ENCODE measurements around the gene ARL6IP5.

Gene ARL6IP5

GRCh38 chr3:69142797-69143454, 58.2 kb downstream of the ARL6IP5 start:
- no peak for DNase-seq (ENCODE audit: low spot score)
- no peak overlapping the region for H3K27ac ChIP-seq
- no peak for TF ChIP-seq CTCF (conservative IDR thresholded peaks at IDR 0.05; ENCODE audit: low read depth)
- ChIA-PET POLR2A (ENCODE audit: low non-redundant PET) (no interaction called here), CTCF (no interaction called here)

GRCh38 chr3:69143612-69144011, 58.9 kb downstream of the ARL6IP5 start:
- POLR2A ChIA-PET (ENCODE audit: low non-redundant PET) = no interaction called here
- no peak overlapping the region for H3K27ac ChIP-seq
- DNase-seq (ENCODE audit: low spot score) = peak; percentile 37
- CTCF ChIA-PET = interaction anchor here (1.8 kb wide), 1 partner anchor 22 kb away, joined by 5 read pairs; no protein-coding TSS in a partner anchor
- no peak for TF ChIP-seq CTCF (conservative IDR thresholded peaks at IDR 0.05; ENCODE audit: low read depth)

GRCh38 chr3:69144631-69145245, 60.0 kb downstream of the ARL6IP5 start:
- DNase-seq (ENCODE audit: low spot score) = no peak

GRCh38 chr3:69145688-69146087, 61.0 kb downstream of the ARL6IP5 start:
- ChIA-PET POLR2A (ENCODE audit: low non-redundant PET) (no interaction called here), CTCF (interaction anchor here (1.8 kb wide), 1 partner anchor 24 kb away, joined by 5 read pairs; no protein-coding TSS in a partner anchor)
- no peak overlapping the region for H3K27ac ChIP-seq
- DNase-seq (ENCODE audit: low spot score) = no peak
- TF ChIP-seq CTCF (conservative IDR thresholded peaks at IDR 0.05; ENCODE audit: low read depth) = no peak

More at GRCh38 chr3:69144631-69145245, 60.0 kb downstream of the ARL6IP5 start:
- TF ChIP-seq CTCF (conservative IDR thresholded peaks at IDR 0.05; ENCODE audit: low read depth) = no peak
- no peak overlapping the region for H3K27ac ChIP-seq
- CTCF ChIA-PET = interaction anchor here (1.8 kb wide), 1 partner anchor 23 kb away, joined by 5 read pairs; no protein-coding TSS in a partner anchor
- POLR2A ChIA-PET (ENCODE audit: low non-redundant PET) = no interaction called here

- ChIA-PET CTCF (interaction anchor here (0.6 kb wide), 1 partner anchor 13 kb away, joined by 3 read pairs; no protein-coding TSS in a partner anchor), POLR2A (ENCODE audit: low non-redundant PET) (no interaction called here)
- DNase-seq (ENCODE audit: low spot score) = no peak
- no peak for TF ChIP-seq CTCF (conservative IDR thresholded peaks at IDR 0.05; ENCODE audit: low read depth)
- H3K27ac ChIP-seq = no peak overlapping the region
Measured at GRCh38 chr3:69149586-69149985, 64.8 kb downstream of the ARL6IP5 start.

Measured in RWPE1 (cell line).